Measurements from ENCODE around the gene TUFT1.

DNA sequence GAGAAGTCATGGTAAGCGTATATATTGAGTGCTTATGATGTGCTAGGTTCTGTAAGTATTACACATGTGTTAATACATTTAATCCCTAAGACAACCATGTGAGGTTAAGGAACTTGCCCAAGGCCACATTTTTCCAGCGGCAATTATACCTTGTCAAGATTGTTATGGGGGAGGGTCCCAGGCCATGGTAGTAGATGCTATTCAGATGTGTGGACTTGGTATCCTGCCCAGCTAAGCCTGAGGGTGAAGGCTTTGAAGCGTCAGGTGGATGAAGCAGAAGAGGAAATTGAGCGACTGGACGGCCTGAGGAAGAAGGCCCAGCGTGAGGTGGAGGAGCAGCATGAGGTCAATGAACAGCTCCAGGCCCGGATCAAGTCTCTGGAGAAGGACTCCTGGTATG lies 3.6 kb upstream of the TUFT1 start:
- no peak for TF ChIP-seq POLR2AphosphoS5 (IDR thresholded peaks at IDR 0.05; ENCODE audit: low read depth, low read length)
- TF ChIP-seq, protein P1, sequence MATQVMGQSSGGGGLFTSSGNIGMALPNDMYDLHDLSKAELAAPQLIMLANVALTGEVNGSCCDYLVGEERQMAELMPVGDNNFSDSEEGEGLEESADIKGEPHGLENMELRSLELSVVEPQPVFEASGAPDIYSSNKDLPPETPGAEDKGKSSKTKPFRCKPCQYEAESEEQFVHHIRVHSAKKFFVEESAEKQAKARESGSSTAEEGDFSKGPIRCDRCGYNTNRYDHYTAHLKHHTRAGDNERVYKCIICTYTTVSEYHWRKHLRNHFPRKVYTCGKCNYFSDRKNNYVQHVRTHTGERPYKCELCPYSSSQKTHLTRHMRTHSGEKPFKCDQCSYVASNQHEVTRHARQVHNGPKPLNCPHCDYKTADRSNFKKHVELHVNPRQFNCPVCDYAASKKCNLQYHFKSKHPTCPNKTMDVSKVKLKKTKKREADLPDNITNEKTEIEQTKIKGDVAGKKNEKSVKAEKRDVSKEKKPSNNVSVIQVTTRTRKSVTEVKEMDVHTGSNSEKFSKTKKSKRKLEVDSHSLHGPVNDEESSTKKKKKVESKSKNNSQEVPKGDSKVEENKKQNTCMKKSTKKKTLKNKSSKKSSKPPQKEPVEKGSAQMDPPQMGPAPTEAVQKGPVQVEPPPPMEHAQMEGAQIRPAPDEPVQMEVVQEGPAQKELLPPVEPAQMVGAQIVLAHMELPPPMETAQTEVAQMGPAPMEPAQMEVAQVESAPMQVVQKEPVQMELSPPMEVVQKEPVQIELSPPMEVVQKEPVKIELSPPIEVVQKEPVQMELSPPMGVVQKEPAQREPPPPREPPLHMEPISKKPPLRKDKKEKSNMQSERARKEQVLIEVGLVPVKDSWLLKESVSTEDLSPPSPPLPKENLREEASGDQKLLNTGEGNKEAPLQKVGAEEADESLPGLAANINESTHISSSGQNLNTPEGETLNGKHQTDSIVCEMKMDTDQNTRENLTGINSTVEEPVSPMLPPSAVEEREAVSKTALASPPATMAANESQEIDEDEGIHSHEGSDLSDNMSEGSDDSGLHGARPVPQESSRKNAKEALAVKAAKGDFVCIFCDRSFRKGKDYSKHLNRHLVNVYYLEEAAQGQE (IDR thresholded peaks at IDR 0.05; ENCODE audit: insufficient read depth in 1 of 2, low read depth in 2 of 2, low read length in 2 of 2): no peak
- no peak for TF ChIP-seq SIN3A (IDR thresholded peaks at IDR 0.05; ENCODE audit: borderline replicate concordance, insufficient read depth, low read length)
- no peak for TF ChIP-seq TAF1 (IDR thresholded peaks at IDR 0.05; ENCODE audit: borderline replicate concordance, insufficient read depth, low read length)
- no peak for TF ChIP-seq FOXP2 (optimal IDR thresholded peaks at IDR 0.05; ENCODE audit: borderline replicate concordance, extremely low read depth, extremely low read length, insufficient read depth)
